Right lobe of liver (tissue), 6 donors: ENCODE data around the gene LYSMD4. TPM values are rescaled to one million over a fixed set of nuclear protein-coding genes. Genes with fewer than 3 reads are reported as not detected.

Experiments
- ATAC-seq, 4 donors: fragments of 200-7000 bp; cut with Tn5 transposase; one replicate each; pipeline ENCODE4 v1.9.1; 2020; ENCODE audit warnings: mild to moderate bottlenecking in 4 of 4, moderate library complexity in 4 of 4
- DNase-seq, 3 donors: peaks; one replicate each; pipeline ENCODE4 v3.0.0-alpha.2; 2020
- H3K27ac ChIP-seq, 3 donors: fragments of 200-600 bp; one replicate each; pipeline ENCODE4 v1.8.0; 2022
- H3K27me3 ChIP-seq, 2 donors: fragments of 200-600 bp; one replicate each; pipeline ENCODE4 v1.8.0; 2022
- H3K36me3 ChIP-seq, 4 donors: fragments of 200-600 bp; sonication (generic) in 1 of 4; one replicate each; pipeline versions ENCODE4 v1.5.1 to v1.8.0; 2017 to 2022; ENCODE audit warnings: control low read depth in 1 of 4
- H3K4me1 ChIP-seq, 4 donors: fragments of 200-600 bp; sonication (generic) in 1 of 4; one replicate each; pipeline versions ENCODE4 v1.5.1 to v1.8.0; 2017 to 2022; ENCODE audit warnings: control low read depth in 1 of 4
- H3K4me3 ChIP-seq, 3 donors: fragments of 200-600 bp; one replicate each; pipeline ENCODE4 v1.8.0; 2022
- H3K9me3 ChIP-seq, 4 donors: fragments of 200-600 bp; sonication (generic) in 1 of 4; one replicate each; pipeline versions ENCODE4 v1.5.1 to v1.8.0; 2017 to 2022; ENCODE audit warnings: control low read depth in 1 of 4
- POLR2A ChIP-seq: fragments of 450-650 bp; IDR thresholded peaks from one replicate; pipeline ENCODE4 v1.6.1; 2017; ENCODE audit warnings: antibody characterized with exemption, mild to moderate bottlenecking
- WGBS: methylation state at CpG from one replicate; pipeline ENCODE4 v1.1.6; 2018; ENCODE audit warnings: low coverage, low lambda C conversion rate; ENCODE audit not compliant: insufficient coverage; ENCODE audit errors: missing lambda C conversion rate; 5-methylcytosine and 5-hydroxymethylcytosine counted together
- intact Hi-C, 2 donors: fragments of 100-400 bp; cut with DNase I; formaldehyde crosslinking; loops; one replicate each; pipeline versions ENCODE4 v1.11.2 to v1.14.1; 2022
- total RNA-seq, 6 experiments: library from RNA; depleted of rRNA in 2 of 6; stranded (reverse); fragments of >200 nt in 2 of 6; fragmentation: NEBNext Ultra II Directional in 3 of 6; extraction: Animal tissue kit (Norgen Biotek cat#: 25700) in 3 of 6; gene quantifications; one replicate each; pipeline versions ENCODE4 v1.1.0 to v1.2.4, GENCODE V29; 2016 to 2023
- TF ChIP-seq, protein P1 (sequence below), 4 donors: fragments of 200-600 bp in 3 of 4; fragments of 450-650 bp in 1 of 4; IDR thresholded peaks; one replicate each; pipeline versions ENCODE4 v1.5.1 to v1.8.0; 2016 to 2022; ENCODE audit warnings: antibody characterized with exemption in 4 of 4, mild to moderate bottlenecking in 2 of 4
- donor health status: DM: no; HTN: yes; CAD: no.
- donor health status: DM: no; HTN: no; CAD: no.
- donor health status: DM: no; HTN: no; CAD: no.
- donor health status: DM: no; HTN: yes; CAD: no.
- donor health status: DM: no; HTN: yes; CAD: no.

The LYSMD4 gene
- total RNA-seq, 6 experiments from 2014 or later = 2.8 to 7.0 (median 5.1) TPM

DNA sequence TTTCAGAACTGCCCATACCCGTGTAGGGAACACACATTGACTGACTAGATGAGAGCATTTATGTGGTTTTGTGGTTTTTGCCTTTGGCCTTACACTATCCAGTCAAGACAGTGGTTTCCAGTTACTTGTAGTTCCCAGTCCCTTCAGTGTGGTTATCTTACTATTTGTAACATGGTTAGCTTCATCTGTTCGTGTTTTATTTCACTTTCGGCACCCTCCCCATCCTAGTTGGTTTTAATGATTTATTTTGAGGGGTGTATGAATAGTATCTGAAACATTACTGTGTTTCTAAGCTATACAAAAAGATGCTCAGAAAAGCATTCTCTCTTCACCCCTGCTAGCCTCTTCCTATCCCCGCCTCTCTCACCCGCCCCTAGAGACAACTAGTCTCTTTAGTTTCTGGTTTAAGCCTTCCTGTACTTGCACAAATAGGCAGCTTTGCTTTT, 14.1 kb downstream of the LYSMD4 start:
- no peak overlapping the region for H3K4me3 ChIP-seq
- peaks cover 0 to 4% (median 0%) of the 10 kb centered on the region in 4 donors for H3K36me3 ChIP-seq
- 76% methylated on average over 5 of the region's 5 CpGs for WGBS
- no peaks in the 10 kb centered on the region for H3K27me3 ChIP-seq
- intact Hi-C loops = no loop called here
- H3K9me3 ChIP-seq = no peaks in the 10 kb centered on the region
- H3K27ac ChIP-seq = no peak overlapping the region
- no peaks in the 10 kb centered on the region for H3K4me1 ChIP-seq
- DNase-seq (no peak), ATAC-seq (no peak)
- no peak for TF ChIP-seq POLR2A
- TF ChIP-seq, protein P1, sequence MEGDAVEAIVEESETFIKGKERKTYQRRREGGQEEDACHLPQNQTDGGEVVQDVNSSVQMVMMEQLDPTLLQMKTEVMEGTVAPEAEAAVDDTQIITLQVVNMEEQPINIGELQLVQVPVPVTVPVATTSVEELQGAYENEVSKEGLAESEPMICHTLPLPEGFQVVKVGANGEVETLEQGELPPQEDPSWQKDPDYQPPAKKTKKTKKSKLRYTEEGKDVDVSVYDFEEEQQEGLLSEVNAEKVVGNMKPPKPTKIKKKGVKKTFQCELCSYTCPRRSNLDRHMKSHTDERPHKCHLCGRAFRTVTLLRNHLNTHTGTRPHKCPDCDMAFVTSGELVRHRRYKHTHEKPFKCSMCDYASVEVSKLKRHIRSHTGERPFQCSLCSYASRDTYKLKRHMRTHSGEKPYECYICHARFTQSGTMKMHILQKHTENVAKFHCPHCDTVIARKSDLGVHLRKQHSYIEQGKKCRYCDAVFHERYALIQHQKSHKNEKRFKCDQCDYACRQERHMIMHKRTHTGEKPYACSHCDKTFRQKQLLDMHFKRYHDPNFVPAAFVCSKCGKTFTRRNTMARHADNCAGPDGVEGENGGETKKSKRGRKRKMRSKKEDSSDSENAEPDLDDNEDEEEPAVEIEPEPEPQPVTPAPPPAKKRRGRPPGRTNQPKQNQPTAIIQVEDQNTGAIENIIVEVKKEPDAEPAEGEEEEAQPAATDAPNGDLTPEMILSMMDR (IDR thresholded peaks at IDR 0.05) = no peak

DNA sequence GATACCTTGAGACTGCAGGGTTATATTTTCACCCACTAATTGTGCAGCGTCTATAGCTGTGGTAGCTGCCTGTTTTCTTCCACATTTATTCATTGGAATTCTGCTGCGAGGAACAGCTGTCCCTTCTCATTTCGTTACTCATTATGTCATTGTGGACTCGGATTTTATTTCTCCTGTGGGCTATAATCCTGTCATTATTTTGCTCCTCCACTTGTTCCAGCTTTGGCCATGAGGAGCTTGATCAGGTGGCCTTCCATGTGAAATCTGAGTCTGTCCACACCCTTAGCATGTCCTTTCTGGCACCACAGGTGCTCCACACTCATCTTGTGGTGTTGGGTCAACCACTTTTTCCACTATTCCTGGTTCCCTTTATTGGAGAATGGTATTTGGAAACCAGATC, 14.8 kb downstream of the LYSMD4 start:
- H3K9me3 ChIP-seq = no peaks in the 10 kb centered on the region
- DNase-seq = no peak
- H3K4me1 ChIP-seq = no peaks in the 10 kb centered on the region

DNA sequence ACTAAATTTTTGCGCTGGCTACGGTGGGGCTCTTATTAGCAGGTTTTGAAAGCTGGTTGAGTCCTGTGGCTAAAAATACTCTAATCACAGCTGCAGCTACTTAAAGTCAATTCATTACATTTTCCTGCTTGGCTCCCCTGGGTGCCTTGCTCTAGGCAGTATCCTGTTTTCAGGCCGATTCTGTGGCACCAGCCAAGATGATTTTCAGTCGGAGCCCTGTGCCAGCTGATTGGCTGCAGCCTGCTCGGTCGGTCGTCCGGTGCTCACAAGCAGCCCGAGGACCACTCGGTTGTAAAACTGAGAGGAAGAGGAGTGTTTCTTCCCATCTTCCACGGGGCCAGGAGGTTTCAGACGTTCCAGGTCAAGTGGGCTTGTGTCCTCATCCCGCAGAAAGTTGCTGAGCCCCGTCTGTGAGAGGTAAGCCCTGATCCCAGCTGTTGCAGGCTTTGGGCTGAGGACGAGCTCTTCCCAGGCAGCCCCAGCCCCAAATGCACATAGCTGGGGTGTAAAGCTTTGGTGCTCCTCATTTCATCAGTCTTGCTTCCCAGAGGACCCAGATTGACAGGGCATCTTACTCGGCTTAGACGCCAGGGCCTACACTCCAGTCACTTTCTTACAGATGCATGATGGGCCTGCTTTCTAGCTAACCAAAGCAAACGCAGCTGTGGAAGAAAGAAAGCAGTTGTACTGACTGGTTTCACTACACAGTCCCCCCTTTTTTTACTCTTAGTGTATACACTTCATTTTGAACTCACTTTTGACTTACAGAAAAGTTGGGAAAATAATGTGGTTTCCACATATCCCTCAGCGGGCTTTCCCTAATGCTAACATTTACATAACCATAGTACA, 15.9 kb downstream of the LYSMD4 start:
- Histone ChIP-seq H3K4me1 (no peaks in the 10 kb centered on the region), H3K4me3 (no peak overlapping the region), H3K27me3 (no peaks in the 10 kb centered on the region), H3K36me3 (peaks cover 0 to 17% (median 2%) of the 10 kb centered on the region in 4 donors), H3K27ac (no peak overlapping the region), H3K9me3 (no peaks in the 10 kb centered on the region)
- intact Hi-C loops = no loop called here
- no peak for DNase-seq
- no peak for ATAC-seq
- TF ChIP-seq, protein P1 (IDR thresholded peaks at IDR 0.05) = no peak
- TF ChIP-seq POLR2A = no peak
- 59% methylated on average over 7 of the region's 19 CpGs for WGBS

More for the DNA sequence above, 14.8 kb downstream of the LYSMD4 start:
- no peak for ATAC-seq
- intact Hi-C loops = no loop called here
- TF ChIP-seq, protein P1 (IDR thresholded peaks at IDR 0.05) = no peak
- TF ChIP-seq POLR2A = no peak
- Histone ChIP-seq H3K27ac (no peak overlapping the region), H3K36me3 (peaks cover 0 to 8% (median 0%) of the 10 kb centered on the region in 4 donors), H3K27me3 (no peaks in the 10 kb centered on the region), H3K4me3 (no peak overlapping the region)
- WGBS = 91% methylated on average over 4 of the region's 4 CpGs

DNA sequence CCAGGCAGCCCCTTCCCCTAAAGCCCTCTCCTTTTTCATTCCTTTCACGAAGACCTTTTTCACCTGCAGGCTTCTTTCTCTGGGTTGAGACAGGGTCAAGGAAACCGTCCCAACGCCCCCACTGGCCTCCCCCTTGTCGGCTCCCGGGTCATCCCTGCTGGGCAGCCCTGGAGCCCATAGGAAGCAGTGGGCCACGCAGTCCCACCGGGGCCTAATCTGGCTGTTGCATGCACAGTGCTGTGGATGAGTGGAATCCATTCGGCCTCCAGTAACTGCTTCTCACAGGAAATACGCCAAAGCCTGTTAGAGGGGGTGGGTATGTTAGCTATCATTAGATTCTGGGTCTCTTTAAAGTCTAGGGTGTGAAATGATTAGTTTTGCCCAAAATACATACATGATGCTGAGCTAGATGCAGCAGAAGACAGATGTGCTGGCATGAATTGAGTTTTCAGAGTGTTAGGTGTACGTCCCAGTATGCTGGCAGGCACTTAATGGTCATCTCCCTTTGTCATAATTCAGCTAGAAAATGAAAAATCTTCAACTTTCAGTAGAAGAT, 16.6 kb downstream of the LYSMD4 start:
- intact Hi-C loops = no loop called here
- no peaks in the 10 kb centered on the region for H3K9me3 ChIP-seq
- no peak for TF ChIP-seq POLR2A
- TF ChIP-seq, protein P1 (IDR thresholded peaks at IDR 0.05) = no peak
- no peaks in the 10 kb centered on the region for H3K27me3 ChIP-seq
- peaks cover 0 to 25% (median 3%) of the 10 kb centered on the region in 4 donors for H3K36me3 ChIP-seq
- WGBS = 93% methylated on average over 6 of the region's 10 CpGs
- no peak overlapping the region for H3K27ac ChIP-seq
- DNase-seq (no peak), ATAC-seq (peak in 1 of 4 donors; percentile 22)
- H3K4me3 ChIP-seq = no peak overlapping the region
- no peaks in the 10 kb centered on the region for H3K4me1 ChIP-seq
